Panc1 (cell line): Measurements from ENCODE around the gene CTLA4. TPM values are rescaled to one million over a fixed set of nuclear protein-coding genes. Genes with fewer than 3 reads are reported as not detected.

Source experiments
- ATAC-seq: fragments of 200-7000 bp; cut with Tn5 transposase; 2 replicates; pipeline ENCODE4 v1.9.1; 2020; ENCODE audit warnings: mild to moderate bottlenecking, moderate library complexity
- BruUV-seq: library from RNA; stranded (reverse); fragments of 400-500 nt; replicated peaks from 2 replicates; lab custom pipeline; 2021; lab: Mats Ljungman, UMichigan
- CTCF ChIA-PET: fragments of 300-600 bp; sonication (Branson Sonifier 250); formaldehyde crosslinking; loops from one replicate; lab custom pipeline; 2022; ENCODE audit warnings: antibody characterized with exemption; lab: Charles Lee
- POLR2A ChIA-PET: fragments of 300-600 bp; sonication (Branson Sonifier 250); formaldehyde crosslinking; loops from one replicate; lab custom pipeline; 2022; ENCODE audit warnings: antibody characterized with exemption; lab: Charles Lee
- DNase-seq: peaks from one replicate; pipeline ENCODE4 v3.0.0-alpha.2; 2010; ENCODE audit warnings: low read depth, low spot score
- H3K27ac ChIP-seq: 2 replicates; pipeline ENCODE4 v1.5.1; 2011; ENCODE audit warnings: mild to moderate bottlenecking, low read length, inconsistent platforms
- H3K27me3 ChIP-seq: fragments of 200-500 bp; sonication (Bioruptor generic); 2 replicates; pipeline ENCODE4 v1.6.0; 2014; ENCODE audit warnings: low read length, inconsistent platforms; ENCODE audit not compliant: control insufficient read depth, insufficient read depth
- H3K36me3 ChIP-seq: fragments of 200-500 bp; sonication (Bioruptor generic); 2 replicates; pipeline ENCODE4 v1.5.1; 2014; ENCODE audit warnings: inconsistent platforms, mild to moderate bottlenecking, low read length, moderate library complexity; ENCODE audit not compliant: control insufficient read depth, insufficient read depth
- H3K4me1 ChIP-seq: 2 replicates; pipeline ENCODE4 v1.5.1; 2011; ENCODE audit warnings: inconsistent platforms, mild to moderate bottlenecking, low read length, moderate library complexity; ENCODE audit not compliant: control insufficient read depth, insufficient read depth
- H3K4me3 ChIP-seq, 2 experiments: 2 replicates each; pipeline ENCODE4 v1.5.1; 2011 to 2012; ENCODE audit warnings: low read depth in 2 of 2, low read length in 2 of 2, mild to moderate bottlenecking in 2 of 2, inconsistent platforms in 1 of 2, moderate library complexity in 1 of 2
- H3K9me3 ChIP-seq: fragments of 200-500 bp; sonication (Bioruptor generic); 2 replicates; pipeline ENCODE4 v1.5.1; 2014; ENCODE audit warnings: low read depth, mild to moderate bottlenecking, inconsistent platforms, low read length, moderate library complexity; ENCODE audit not compliant: control insufficient read depth, insufficient read depth
- POLR2AphosphoS5 ChIP-seq: IDR thresholded peaks from 2 replicates; pipeline ENCODE4 v1.6.1; 2012; ENCODE audit warnings: mild to moderate bottlenecking, low read depth, low read length, moderate library complexity
- SIN3A ChIP-seq: IDR thresholded peaks from 2 replicates; pipeline ENCODE4 v1.6.1; 2012; ENCODE audit warnings: low read depth, mild to moderate bottlenecking, low read length, moderate library complexity, borderline replicate concordance; ENCODE audit not compliant: insufficient read depth
- TCF7L2 ChIP-seq: IDR thresholded peaks from 2 replicates; pipeline ENCODE4 v1.6.1; 2011; ENCODE audit warnings: mild to moderate bottlenecking, low read depth, low read length, inconsistent platforms
- in situ Hi-C: cut with HindIII; loops from 2 replicates; pipeline ENCODE4 v1.10.0; 2016; ENCODE audit warnings: low sequenced_read_pairs, low pct_unique_long_range_greater_than_20kb
- intact Hi-C: fragments of 100-400 bp; cut with micrococcal nuclease; formaldehyde crosslinking; loops from one replicate; pipeline ENCODE4 v1.10.0; 2022; ENCODE audit not compliant: unreplicated experiment
- total RNA-seq: library from RNA; stranded (reverse); gene quantifications from one replicate; pipeline ENCODE4 v1.2.1, GENCODE V29; 2021; ENCODE audit not compliant: unreplicated experiment
- TF ChIP-seq, protein P1 (sequence below): fragments of 450-650 bp; IDR thresholded peaks from 2 replicates; pipeline ENCODE4 v1.5.1; 2017; ENCODE audit warnings: mild to moderate bottlenecking
- TF ChIP-seq, protein P2 (sequence below), 2 experiments: IDR thresholded peaks; 2 replicates each; pipeline ENCODE4 v1.6.1; 2011 to 2012; ENCODE audit warnings: low read depth in 2 of 2, control low read depth in 1 of 2, low read length in 1 of 2, mild to moderate bottlenecking in 1 of 2, moderate library complexity in 1 of 2; ENCODE audit not compliant: insufficient read depth in 1 of 2

Gene CTLA4
- total RNA-seq, 1 experiment from 2014 or later, result 0.08 TPM

DNA sequence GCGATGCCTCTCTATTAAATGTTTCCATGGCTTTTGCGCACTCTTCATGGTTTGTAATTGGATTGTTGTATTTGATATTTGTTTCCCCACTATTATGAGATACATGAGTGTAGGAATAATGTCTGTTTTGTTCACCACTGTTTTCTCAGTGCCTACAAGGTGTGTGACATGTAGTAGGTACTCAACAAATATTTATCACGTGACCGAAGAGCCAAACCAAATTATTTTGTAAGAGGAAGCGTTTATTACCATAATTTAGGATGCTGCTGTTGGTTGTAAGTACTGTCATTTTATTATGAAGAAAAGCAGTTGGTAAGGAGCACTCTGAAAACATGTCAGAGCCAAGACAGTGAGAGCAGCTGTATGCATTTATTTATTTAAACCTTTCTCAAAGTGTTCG lies 32.2 kb upstream of the CTLA4 start:
- intact Hi-C loops (no loop called here), in situ Hi-C loops (no loop called here)
- Histone ChIP-seq H3K4me1 (no peaks in the 10 kb centered on the region), H3K4me3 (no peak overlapping the region), H3K9me3 (no peaks in the 10 kb centered on the region), H3K36me3 (no peaks in the 10 kb centered on the region), H3K27ac (no peak overlapping the region), H3K27me3 (peaks cover 11% of the 10 kb centered on the region)
- no peak for DNase-seq
- no peak for ATAC-seq
- no peak for TF ChIP-seq SIN3A
- TF ChIP-seq TCF7L2, result no peak
- TF ChIP-seq, protein P1, sequence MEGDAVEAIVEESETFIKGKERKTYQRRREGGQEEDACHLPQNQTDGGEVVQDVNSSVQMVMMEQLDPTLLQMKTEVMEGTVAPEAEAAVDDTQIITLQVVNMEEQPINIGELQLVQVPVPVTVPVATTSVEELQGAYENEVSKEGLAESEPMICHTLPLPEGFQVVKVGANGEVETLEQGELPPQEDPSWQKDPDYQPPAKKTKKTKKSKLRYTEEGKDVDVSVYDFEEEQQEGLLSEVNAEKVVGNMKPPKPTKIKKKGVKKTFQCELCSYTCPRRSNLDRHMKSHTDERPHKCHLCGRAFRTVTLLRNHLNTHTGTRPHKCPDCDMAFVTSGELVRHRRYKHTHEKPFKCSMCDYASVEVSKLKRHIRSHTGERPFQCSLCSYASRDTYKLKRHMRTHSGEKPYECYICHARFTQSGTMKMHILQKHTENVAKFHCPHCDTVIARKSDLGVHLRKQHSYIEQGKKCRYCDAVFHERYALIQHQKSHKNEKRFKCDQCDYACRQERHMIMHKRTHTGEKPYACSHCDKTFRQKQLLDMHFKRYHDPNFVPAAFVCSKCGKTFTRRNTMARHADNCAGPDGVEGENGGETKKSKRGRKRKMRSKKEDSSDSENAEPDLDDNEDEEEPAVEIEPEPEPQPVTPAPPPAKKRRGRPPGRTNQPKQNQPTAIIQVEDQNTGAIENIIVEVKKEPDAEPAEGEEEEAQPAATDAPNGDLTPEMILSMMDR, result no peak
- TF ChIP-seq POLR2AphosphoS5, result no peak
- TF ChIP-seq, protein P2, sequence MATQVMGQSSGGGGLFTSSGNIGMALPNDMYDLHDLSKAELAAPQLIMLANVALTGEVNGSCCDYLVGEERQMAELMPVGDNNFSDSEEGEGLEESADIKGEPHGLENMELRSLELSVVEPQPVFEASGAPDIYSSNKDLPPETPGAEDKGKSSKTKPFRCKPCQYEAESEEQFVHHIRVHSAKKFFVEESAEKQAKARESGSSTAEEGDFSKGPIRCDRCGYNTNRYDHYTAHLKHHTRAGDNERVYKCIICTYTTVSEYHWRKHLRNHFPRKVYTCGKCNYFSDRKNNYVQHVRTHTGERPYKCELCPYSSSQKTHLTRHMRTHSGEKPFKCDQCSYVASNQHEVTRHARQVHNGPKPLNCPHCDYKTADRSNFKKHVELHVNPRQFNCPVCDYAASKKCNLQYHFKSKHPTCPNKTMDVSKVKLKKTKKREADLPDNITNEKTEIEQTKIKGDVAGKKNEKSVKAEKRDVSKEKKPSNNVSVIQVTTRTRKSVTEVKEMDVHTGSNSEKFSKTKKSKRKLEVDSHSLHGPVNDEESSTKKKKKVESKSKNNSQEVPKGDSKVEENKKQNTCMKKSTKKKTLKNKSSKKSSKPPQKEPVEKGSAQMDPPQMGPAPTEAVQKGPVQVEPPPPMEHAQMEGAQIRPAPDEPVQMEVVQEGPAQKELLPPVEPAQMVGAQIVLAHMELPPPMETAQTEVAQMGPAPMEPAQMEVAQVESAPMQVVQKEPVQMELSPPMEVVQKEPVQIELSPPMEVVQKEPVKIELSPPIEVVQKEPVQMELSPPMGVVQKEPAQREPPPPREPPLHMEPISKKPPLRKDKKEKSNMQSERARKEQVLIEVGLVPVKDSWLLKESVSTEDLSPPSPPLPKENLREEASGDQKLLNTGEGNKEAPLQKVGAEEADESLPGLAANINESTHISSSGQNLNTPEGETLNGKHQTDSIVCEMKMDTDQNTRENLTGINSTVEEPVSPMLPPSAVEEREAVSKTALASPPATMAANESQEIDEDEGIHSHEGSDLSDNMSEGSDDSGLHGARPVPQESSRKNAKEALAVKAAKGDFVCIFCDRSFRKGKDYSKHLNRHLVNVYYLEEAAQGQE (IDR thresholded peaks at IDR 0.05; ENCODE audit: insufficient read depth in 1 of 2, low read depth in 2 of 2, low read length in 1 of 2), result no peak
- POLR2A ChIA-PET, result interaction anchor here (0.7 kb wide), 1 partner anchor 93 kb away, joined by 6 read pairs; no protein-coding TSS in a partner anchor
- BruUV-seq, result no TSS peak
- CTCF ChIA-PET, result no interaction called here

DNA sequence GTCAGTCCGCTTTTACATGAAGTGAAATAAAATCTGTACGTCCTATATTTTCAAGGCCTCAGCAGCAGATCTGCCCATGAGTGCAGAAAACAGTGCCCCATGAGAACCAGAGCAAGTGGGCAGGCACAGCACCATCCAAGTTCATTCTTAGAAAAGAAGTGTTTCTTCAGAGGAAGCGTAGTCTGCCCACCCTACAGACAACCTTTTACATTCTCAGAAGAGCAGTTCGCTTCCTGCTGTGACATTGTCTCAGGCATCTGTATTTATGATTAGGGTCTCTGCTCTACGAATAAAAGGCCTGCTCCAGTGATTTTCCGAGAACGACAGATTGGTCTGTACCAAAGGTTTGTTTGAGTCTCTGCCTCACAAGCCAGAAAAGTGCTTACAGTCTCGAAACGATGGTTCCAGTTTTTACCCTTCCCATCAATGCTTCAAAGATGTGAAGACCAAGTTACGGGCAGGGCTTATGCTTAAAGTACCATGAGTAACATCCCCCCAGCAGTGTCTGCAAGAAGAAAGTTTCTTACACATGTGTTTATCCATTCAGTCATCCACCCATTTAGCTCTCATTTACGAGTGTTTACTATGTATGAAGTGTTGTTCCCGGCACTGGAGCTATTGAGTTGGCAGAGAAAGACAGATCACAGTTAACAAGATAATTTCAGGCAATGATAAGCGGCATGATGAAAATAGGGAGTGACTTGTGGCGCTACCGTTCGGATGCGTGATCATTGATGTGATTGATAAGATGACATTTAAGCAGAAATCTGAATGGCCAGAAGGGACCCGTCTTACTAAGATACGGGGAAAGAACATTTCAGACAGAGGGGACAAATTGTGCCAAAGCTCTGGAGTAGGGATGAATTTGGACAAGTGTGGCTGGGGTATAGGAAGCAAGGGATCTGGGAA lies 31.4 kb upstream of the CTLA4 start:
- DNase-seq (no peak), ATAC-seq (no peak)
- no peaks in the 10 kb centered on the region for H3K9me3 ChIP-seq
- H3K36me3 ChIP-seq, result no peaks in the 10 kb centered on the region
- H3K4me1 ChIP-seq, result no peaks in the 10 kb centered on the region
- TF ChIP-seq SIN3A (no peak), POLR2AphosphoS5 (no peak), TCF7L2 (no peak)
- TF ChIP-seq, protein P1, result no peak
- TF ChIP-seq, protein P2 (IDR thresholded peaks at IDR 0.05; ENCODE audit: insufficient read depth in 1 of 2, low read depth in 2 of 2, low read length in 1 of 2), result no peak
- peaks cover 11% of the 10 kb centered on the region for H3K27me3 ChIP-seq
- no peak overlapping the region for H3K4me3 ChIP-seq
- no peak overlapping the region for H3K27ac ChIP-seq
- ChIA-PET CTCF (no interaction called here), POLR2A (no interaction called here)
- intact Hi-C loops (no loop called here), in situ Hi-C loops (no loop called here)
- BruUV-seq, result no TSS peak
